Panc1 (cell line): ENCODE results near the gene P2RY14. TPM values are rescaled to one million over a fixed set of nuclear protein-coding genes. Genes with fewer than 3 reads are reported as not detected.

Experiments used
- ATAC-seq: fragments of 200-7000 bp; cut with Tn5 transposase; 2 replicates; pipeline ENCODE4 v1.9.1; 2020; ENCODE audit warnings: mild to moderate bottlenecking, moderate library complexity
- BruUV-seq: library from RNA; stranded (reverse); fragments of 400-500 nt; replicated peaks from 2 replicates; lab custom pipeline; 2021; lab: Mats Ljungman, UMichigan
- CTCF ChIA-PET: fragments of 300-600 bp; sonication (Branson Sonifier 250); formaldehyde crosslinking; loops from one replicate; lab custom pipeline; 2022; ENCODE audit warnings: antibody characterized with exemption; lab: Charles Lee
- POLR2A ChIA-PET: fragments of 300-600 bp; sonication (Branson Sonifier 250); formaldehyde crosslinking; loops from one replicate; lab custom pipeline; 2022; ENCODE audit warnings: antibody characterized with exemption; lab: Charles Lee
- DNase-seq: peaks from one replicate; pipeline ENCODE4 v3.0.0-alpha.2; 2010; ENCODE audit warnings: low read depth, low spot score
- H3K27ac ChIP-seq: 2 replicates; pipeline ENCODE4 v1.5.1; 2011; ENCODE audit warnings: mild to moderate bottlenecking, low read length, inconsistent platforms
- H3K27me3 ChIP-seq: fragments of 200-500 bp; sonication (Bioruptor generic); 2 replicates; pipeline ENCODE4 v1.6.0; 2014; ENCODE audit warnings: low read length, inconsistent platforms; ENCODE audit not compliant: control insufficient read depth, insufficient read depth
- H3K36me3 ChIP-seq: fragments of 200-500 bp; sonication (Bioruptor generic); 2 replicates; pipeline ENCODE4 v1.5.1; 2014; ENCODE audit warnings: inconsistent platforms, mild to moderate bottlenecking, low read length, moderate library complexity; ENCODE audit not compliant: control insufficient read depth, insufficient read depth
- H3K4me1 ChIP-seq: 2 replicates; pipeline ENCODE4 v1.5.1; 2011; ENCODE audit warnings: inconsistent platforms, mild to moderate bottlenecking, low read length, moderate library complexity; ENCODE audit not compliant: control insufficient read depth, insufficient read depth
- H3K4me3 ChIP-seq, 2 experiments: 2 replicates each; pipeline ENCODE4 v1.5.1; 2011 to 2012; ENCODE audit warnings: low read depth in 2 of 2, low read length in 2 of 2, mild to moderate bottlenecking in 2 of 2, inconsistent platforms in 1 of 2, moderate library complexity in 1 of 2
- H3K9me3 ChIP-seq: fragments of 200-500 bp; sonication (Bioruptor generic); 2 replicates; pipeline ENCODE4 v1.5.1; 2014; ENCODE audit warnings: low read depth, mild to moderate bottlenecking, inconsistent platforms, low read length, moderate library complexity; ENCODE audit not compliant: control insufficient read depth, insufficient read depth
- CTCF ChIP-seq: fragments of 450-650 bp; IDR thresholded peaks from 2 replicates; pipeline ENCODE4 v1.5.1; 2017; ENCODE audit warnings: mild to moderate bottlenecking
- POLR2AphosphoS5 ChIP-seq: IDR thresholded peaks from 2 replicates; pipeline ENCODE4 v1.6.1; 2012; ENCODE audit warnings: mild to moderate bottlenecking, low read depth, low read length, moderate library complexity
- REST ChIP-seq, 2 experiments: IDR thresholded peaks; 2 replicates each; pipeline ENCODE4 v1.6.1; 2011 to 2012; ENCODE audit warnings: low read depth in 2 of 2, control low read depth in 1 of 2, low read length in 1 of 2, mild to moderate bottlenecking in 1 of 2, moderate library complexity in 1 of 2; ENCODE audit not compliant: insufficient read depth in 1 of 2
- SIN3A ChIP-seq: IDR thresholded peaks from 2 replicates; pipeline ENCODE4 v1.6.1; 2012; ENCODE audit warnings: low read depth, mild to moderate bottlenecking, low read length, moderate library complexity, borderline replicate concordance; ENCODE audit not compliant: insufficient read depth
- TCF7L2 ChIP-seq: IDR thresholded peaks from 2 replicates; pipeline ENCODE4 v1.6.1; 2011; ENCODE audit warnings: mild to moderate bottlenecking, low read depth, low read length, inconsistent platforms
- in situ Hi-C: cut with HindIII; loops from 2 replicates; pipeline ENCODE4 v1.10.0; 2016; ENCODE audit warnings: low sequenced_read_pairs, low pct_unique_long_range_greater_than_20kb
- intact Hi-C: fragments of 100-400 bp; cut with micrococcal nuclease; formaldehyde crosslinking; loops from one replicate; pipeline ENCODE4 v1.10.0; 2022; ENCODE audit not compliant: unreplicated experiment
- total RNA-seq: library from RNA; stranded (reverse); gene quantifications from one replicate; pipeline ENCODE4 v1.2.1, GENCODE V29; 2021; ENCODE audit not compliant: unreplicated experiment

P2RY14 gene
- total RNA-seq, 1 experiment from 2014 or later: not detected

GRCh38 chr3:151165226-151165625, 113.1 kb downstream of the P2RY14 start:
- no peak for DNase-seq
- Histone ChIP-seq H3K27ac (no peak overlapping the region), H3K9me3 (no peaks in the 10 kb centered on the region), H3K27me3 (no peaks in the 10 kb centered on the region; the same call in 1 of the 2 replicates), H3K4me3 (no peak overlapping the region), H3K36me3 (no peaks in the 10 kb centered on the region), H3K4me1 (no peaks in the 10 kb centered on the region)
- ChIA-PET CTCF (no interaction called here), POLR2A (no interaction called here)
- no peak for TF ChIP-seq SIN3A
- no peak for TF ChIP-seq REST (IDR thresholded peaks at IDR 0.05; ENCODE audit: insufficient read depth in 1 of 2, low read depth in 2 of 2, low read length in 1 of 2)
- no peak for TF ChIP-seq POLR2AphosphoS5
- no peak for TF ChIP-seq TCF7L2
- no peak for TF ChIP-seq CTCF
- intact Hi-C loops: no loop called here
- BruUV-seq: no TSS peak
- ATAC-seq: no peak
- in situ Hi-C loops: no loop called here

Other genes with a start within 250 kb of the P2RY14 start
- 2.8 TPM for gene MED12L, start 192.9 kb downstream of the P2RY14 start, total RNA-seq
- gene GPR171, start 75.3 kb downstream of the P2RY14 start, total RNA-seq: not detected
- not detected for gene GPR87, start 38.3 kb upstream of the P2RY14 start, total RNA-seq
- gene P2RY13, start 51.0 kb upstream of the P2RY14 start, total RNA-seq: not detected
- gene P2RY12, start 106.2 kb upstream of the P2RY14 start, total RNA-seq: not detected
- gene IGSF10, start 182.5 kb upstream of the P2RY14 start, total RNA-seq: 0.10 TPM